ENCODE data around the gene ACADS. TPM values are rescaled to one million over a fixed set of nuclear protein-coding genes. Genes with fewer than 3 reads are reported as not detected.

Gene ACADS
- total and polyA plus RNA-seq, 9 of the 15 experiments (the other 6 are each of a cell fraction or from before 2014, with no cell fraction given) = 0.06 to 20.3 (median 8.8) TPM

- TF ChIP-seq, protein P1, sequence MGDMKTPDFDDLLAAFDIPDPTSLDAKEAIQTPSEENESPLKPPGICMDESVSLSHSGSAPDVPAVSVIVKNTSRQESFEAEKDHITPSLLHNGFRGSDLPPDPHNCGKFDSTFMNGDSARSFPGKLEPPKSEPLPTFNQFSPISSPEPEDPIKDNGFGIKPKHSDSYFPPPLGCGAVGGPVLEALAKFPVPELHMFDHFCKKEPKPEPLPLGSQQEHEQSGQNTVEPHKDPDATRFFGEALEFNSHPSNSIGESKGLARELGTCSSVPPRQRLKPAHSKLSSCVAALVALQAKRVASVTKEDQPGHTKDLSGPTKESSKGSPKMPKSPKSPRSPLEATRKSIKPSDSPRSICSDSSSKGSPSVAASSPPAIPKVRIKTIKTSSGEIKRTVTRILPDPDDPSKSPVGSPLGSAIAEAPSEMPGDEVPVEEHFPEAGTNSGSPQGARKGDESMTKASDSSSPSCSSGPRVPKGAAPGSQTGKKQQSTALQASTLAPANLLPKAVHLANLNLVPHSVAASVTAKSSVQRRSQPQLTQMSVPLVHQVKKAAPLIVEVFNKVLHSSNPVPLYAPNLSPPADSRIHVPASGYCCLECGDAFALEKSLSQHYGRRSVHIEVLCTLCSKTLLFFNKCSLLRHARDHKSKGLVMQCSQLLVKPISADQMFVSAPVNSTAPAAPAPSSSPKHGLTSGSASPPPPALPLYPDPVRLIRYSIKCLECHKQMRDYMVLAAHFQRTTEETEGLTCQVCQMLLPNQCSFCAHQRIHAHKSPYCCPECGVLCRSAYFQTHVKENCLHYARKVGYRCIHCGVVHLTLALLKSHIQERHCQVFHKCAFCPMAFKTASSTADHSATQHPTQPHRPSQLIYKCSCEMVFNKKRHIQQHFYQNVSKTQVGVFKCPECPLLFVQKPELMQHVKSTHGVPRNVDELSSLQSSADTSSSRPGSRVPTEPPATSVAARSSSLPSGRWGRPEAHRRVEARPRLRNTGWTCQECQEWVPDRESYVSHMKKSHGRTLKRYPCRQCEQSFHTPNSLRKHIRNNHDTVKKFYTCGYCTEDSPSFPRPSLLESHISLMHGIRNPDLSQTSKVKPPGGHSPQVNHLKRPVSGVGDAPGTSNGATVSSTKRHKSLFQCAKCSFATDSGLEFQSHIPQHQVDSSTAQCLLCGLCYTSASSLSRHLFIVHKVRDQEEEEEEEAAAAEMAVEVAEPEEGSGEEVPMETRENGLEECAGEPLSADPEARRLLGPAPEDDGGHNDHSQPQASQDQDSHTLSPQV (IDR thresholded peaks at IDR 0.05) = peak; percentile 62; the same call in 1 of the 2 replicates
- TF ChIP-seq SIN3A (IDR thresholded peaks at IDR 0.05; ENCODE audit: borderline replicate concordance in 2 of 2, control insufficient read depth in 1 of 2, low read depth in 2 of 2, low read length in 2 of 2) (no peak), GMEB1 (CRISPR knock-in tag; IDR thresholded peaks at IDR 0.05) (no peak), BACH1 (tag; IDR thresholded peaks at IDR 0.05) (peak; percentile 31; the same call in 1 of the 2 replicates), KDM1A (IDR thresholded peaks at IDR 0.05) (no peak), NCOA2 (IDR thresholded peaks at IDR 0.05; ENCODE audit: partially characterized antibody in 2 of 2) (no peak), ZNF175 (CRISPR knock-in tag; IDR thresholded peaks at IDR 0.05; ENCODE audit: low read depth) (no peak), MAFK (IDR thresholded peaks at IDR 0.05; ENCODE audit: low read length) (peak; percentile 61; the same call in 1 of the 2 replicates), SMARCB1 (IDR thresholded peaks at IDR 0.05; ENCODE audit: insufficient read length, low read depth) (no peak), POLR3A (IDR thresholded peaks at IDR 0.05; ENCODE audit: borderline replicate concordance, extremely low read depth, insufficient read depth, insufficient read length) (no peak), RBBP5 (IDR thresholded peaks at IDR 0.05; ENCODE audit: borderline replicate concordance, insufficient read depth, low read length, poor library complexity, severe bottlenecking) (peak; percentile 51), C11orf30 (IDR thresholded peaks at IDR 0.05; ENCODE audit: low read depth) (peak; percentile 86), NFRKB (IDR thresholded peaks at IDR 0.05; ENCODE audit: low read depth) (no peak)
Measured at GRCh38 chr12:120720234-120720986, 5.2 kb upstream of the ACADS start (continued).

Data from K562 (cell line).